Activated T-cell treated with anti-CD3 and anti-CD28 coated beads, Interleukin-2, amount 50 U/mL, for 1 hour (primary cell): ENCODE data around the gene TTC36.
A peak's percentile ranks its signal among the peaks of the same experiment; 100 is the strongest.
"Not testable (repeated sequence)": the region's sequence is repeated elsewhere in the genome, so short reads cannot be mapped to it uniquely, and the experiment has no call there.

Experiments
- DNase-seq: peaks from one replicate; pipeline ENCODE4 v3.0.0-alpha.2; 2020

The TTC36 gene

GRCh38 chr11:118532852-118533768 is 5.8 kb downstream of the TTC36 start:
- DNase-seq, result no peak

- DNase-seq, result no peak
Observed at GRCh38 chr11:118533769-118534729, 6.8 kb downstream of the TTC36 start.

GRCh38 chr11:118535261-118535660 is 8.0 kb downstream of the TTC36 start:
- no peak for DNase-seq

- no peak for DNase-seq
Observed at GRCh38 chr11:118536726-118537125, 9.5 kb downstream of the TTC36 start.

GRCh38 chr11:118537409-118537980 is 10.2 kb downstream of the TTC36 start:
- DNase-seq, result no peak

GRCh38 chr11:118544010-118544646 is 16.9 kb downstream of the TTC36 start:
- no peak for DNase-seq

GRCh38 chr11:118544647-118545010 is 17.4 kb downstream of the TTC36 start:
- DNase-seq, result no peak

GRCh38 chr11:118545533-118545932 is 18.3 kb downstream of the TTC36 start:
- DNase-seq, result no peak

- no peak for DNase-seq
Observed at GRCh38 chr11:118547132-118547531, 19.9 kb downstream of the TTC36 start.

- no peak for DNase-seq
Observed at GRCh38 chr11:118552341-118552740, 25.1 kb downstream of the TTC36 start.

- DNase-seq, result no peak
Observed at GRCh38 chr11:118560806-118561205, 33.5 kb downstream of the TTC36 start.

- DNase-seq, result no peak
Observed at GRCh38 chr11:118565051-118565450, 37.8 kb downstream of the TTC36 start.

- no peak for DNase-seq
Observed at GRCh38 chr11:118569670-118570069, 42.4 kb downstream of the TTC36 start.

GRCh38 chr11:118570787-118571186 is 43.5 kb downstream of the TTC36 start:
- DNase-seq, result no peak

GRCh38 chr11:118571701-118572060 is 44.4 kb downstream of the TTC36 start:
- not testable (repeated sequence) for DNase-seq

- DNase-seq, result peak; percentile 80
Observed at GRCh38 chr11:118572061-118572980, 45.0 kb downstream of the TTC36 start, which contains the start of gene ARCN1. ARCN1 (plus strand) TSS chr11:118572409; CDS start chr11:118572548, 139 bp downstream.

- DNase-seq, result peak; percentile 30
Observed at GRCh38 chr11:118572981-118573550, 45.8 kb downstream of the TTC36 start.

- DNase-seq, result no peak
Observed at GRCh38 chr11:118574636-118575035, 47.4 kb downstream of the TTC36 start.

- DNase-seq, result not testable (repeated sequence)
Observed at GRCh38 chr11:118577995-118578394, 50.7 kb downstream of the TTC36 start.
